Measurements from ENCODE around the gene KYNU.

The KYNU gene

DNA sequence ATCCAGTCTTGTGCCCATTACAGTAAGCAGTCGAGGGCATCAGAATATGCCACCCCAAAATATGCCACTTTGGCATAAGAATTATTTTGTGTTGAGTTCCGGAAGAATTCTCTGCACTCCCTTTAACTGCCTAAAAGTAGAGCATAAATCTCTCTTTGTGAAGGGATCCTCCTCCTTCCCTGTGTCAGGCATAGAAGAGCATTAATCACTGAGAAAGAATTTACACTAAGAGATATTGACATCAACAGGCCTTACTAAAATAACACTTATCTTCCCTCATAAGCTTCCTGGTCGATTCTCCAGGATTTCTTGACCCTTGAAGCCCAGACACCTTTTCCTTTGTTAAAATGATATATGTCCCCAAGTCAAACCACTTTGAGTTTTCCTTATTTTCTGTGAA, 27.6 kb upstream of the KYNU start:
- peak; percentile 35 for DNase-seq (ENCODE audit: low read depth)
- no peak overlapping the region for H3K4me3 ChIP-seq (ENCODE audit: low read length)

DNA sequence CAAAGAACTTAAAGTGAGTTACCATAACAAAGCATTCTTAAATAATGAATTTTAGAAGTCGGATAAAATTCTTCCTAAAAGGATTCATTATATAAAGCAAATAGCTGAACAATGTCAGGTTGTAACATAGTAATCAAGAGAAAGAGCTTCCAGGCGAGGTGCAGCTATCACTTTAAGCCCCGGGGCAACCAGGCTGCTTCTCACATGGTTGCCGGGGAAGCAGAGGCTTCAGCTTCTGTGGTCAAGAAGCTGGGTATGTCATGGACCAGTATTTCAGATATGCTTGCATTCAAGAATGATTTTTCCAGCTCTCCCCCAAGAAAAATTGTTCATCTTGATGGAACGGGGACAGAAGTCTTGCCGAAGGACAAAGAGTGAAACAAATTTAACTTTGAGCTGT, 23.6 kb upstream of the KYNU start:
- TF ChIP-seq, protein P1, sequence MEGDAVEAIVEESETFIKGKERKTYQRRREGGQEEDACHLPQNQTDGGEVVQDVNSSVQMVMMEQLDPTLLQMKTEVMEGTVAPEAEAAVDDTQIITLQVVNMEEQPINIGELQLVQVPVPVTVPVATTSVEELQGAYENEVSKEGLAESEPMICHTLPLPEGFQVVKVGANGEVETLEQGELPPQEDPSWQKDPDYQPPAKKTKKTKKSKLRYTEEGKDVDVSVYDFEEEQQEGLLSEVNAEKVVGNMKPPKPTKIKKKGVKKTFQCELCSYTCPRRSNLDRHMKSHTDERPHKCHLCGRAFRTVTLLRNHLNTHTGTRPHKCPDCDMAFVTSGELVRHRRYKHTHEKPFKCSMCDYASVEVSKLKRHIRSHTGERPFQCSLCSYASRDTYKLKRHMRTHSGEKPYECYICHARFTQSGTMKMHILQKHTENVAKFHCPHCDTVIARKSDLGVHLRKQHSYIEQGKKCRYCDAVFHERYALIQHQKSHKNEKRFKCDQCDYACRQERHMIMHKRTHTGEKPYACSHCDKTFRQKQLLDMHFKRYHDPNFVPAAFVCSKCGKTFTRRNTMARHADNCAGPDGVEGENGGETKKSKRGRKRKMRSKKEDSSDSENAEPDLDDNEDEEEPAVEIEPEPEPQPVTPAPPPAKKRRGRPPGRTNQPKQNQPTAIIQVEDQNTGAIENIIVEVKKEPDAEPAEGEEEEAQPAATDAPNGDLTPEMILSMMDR (IDR thresholded peaks at IDR 0.05; ENCODE audit: insufficient read depth, low read depth, low read length, missing control alignments), result no peak
- no peak for DNase-seq (ENCODE audit: low read depth)
- no peak overlapping the region for H3K4me3 ChIP-seq (ENCODE audit: low read length)

More for the DNA sequence above, 27.6 kb upstream of the KYNU start:
- TF ChIP-seq, protein P1 (IDR thresholded peaks at IDR 0.05; ENCODE audit: insufficient read depth, low read depth, low read length, missing control alignments), result no peak

DNA sequence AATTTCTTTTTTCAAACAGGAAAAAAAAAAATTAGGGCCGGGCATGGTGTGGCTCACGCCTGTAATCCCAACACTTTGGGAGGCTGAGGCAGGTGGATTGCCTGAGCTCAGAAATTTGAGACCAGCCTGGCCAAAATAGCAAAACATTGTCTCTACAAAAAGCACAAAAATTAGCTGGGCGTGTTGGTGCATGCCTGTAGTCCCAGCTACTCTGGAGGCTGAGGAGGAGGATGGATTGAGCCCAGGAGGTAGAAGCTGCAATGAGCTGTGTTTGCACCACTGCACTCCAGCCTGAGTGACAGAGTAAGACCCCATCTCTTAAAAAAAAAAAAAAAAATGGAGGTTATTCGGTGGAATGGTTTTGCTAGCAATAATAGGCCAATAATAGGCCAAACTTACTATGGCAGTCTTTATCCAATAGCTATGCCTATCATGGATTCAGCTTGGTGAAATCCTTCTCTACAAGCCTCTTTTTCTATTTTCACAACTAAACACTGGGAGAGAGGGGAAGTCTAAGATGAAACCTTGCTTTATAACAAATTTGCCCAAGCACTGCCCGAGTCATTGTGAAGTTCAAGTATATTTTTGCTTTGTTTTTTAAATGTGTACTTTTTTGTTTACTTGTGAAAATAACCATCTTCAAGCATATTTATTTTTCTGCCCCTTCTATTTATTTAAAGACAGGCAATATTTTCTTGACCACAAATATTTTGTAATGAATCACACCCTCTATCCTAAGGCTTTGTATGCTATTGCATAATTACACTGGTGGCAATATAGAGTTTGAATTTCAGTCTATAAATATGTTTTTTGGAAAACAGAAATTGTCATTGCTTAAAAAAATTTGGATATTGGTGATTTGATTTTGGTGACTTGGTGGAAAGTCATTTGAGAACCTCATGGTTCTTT, 20.0 kb upstream of the KYNU start:
- H3K4me3 ChIP-seq (ENCODE audit: low read length), result no peak overlapping the region
- DNase-seq (ENCODE audit: low read depth), result peak; percentile 54
- TF ChIP-seq, protein P1 (IDR thresholded peaks at IDR 0.05; ENCODE audit: insufficient read depth, low read depth, low read length, missing control alignments), result no peak

DNA sequence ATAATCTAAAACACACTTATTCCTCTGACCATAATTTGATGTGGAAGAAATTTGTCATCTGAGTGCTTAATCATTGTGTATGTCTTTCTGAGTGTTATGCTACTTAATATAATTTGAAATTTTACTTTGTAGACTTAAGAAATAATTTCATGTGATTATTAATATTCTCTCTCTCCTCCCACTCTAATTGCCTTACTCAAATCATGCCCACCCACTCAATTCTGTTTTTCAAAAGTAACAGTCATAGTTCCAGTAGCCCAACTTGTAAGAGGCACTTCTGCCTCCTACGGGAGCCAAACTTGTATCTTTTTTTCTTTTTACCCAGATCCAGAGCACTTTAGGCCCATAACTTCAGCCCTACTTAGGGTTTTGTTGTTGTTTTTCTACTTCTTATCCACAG, 18.5 kb upstream of the KYNU start:
- no peak overlapping the region for H3K4me3 ChIP-seq (ENCODE audit: low read length)
- no peak for DNase-seq (ENCODE audit: low read depth)
- TF ChIP-seq, protein P1 (IDR thresholded peaks at IDR 0.05; ENCODE audit: insufficient read depth, low read depth, low read length, missing control alignments), result no peak

DNA sequence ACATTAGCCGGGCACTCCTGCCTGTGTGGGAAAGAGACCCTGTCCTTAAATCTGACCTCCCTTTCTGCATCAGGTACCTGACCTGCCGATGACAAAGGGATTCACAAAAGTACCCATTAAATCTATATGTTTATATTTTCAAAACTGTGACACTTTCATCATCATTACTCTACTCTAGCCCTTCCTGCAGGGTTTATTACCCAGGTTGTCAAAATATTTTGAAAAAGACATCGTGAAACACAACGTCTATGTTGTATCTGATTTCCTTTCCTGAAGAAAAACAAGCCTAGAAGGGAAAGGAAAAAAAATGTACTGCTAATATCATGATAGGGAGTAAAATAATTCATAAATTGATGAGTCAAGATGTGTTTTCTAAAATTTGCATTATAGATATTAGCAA, 15.2 kb upstream of the KYNU start:
- TF ChIP-seq, protein P1 (IDR thresholded peaks at IDR 0.05; ENCODE audit: insufficient read depth, low read depth, low read length, missing control alignments), result no peak
- no peak overlapping the region for H3K4me3 ChIP-seq (ENCODE audit: low read length)
- DNase-seq (ENCODE audit: low read depth), result no peak

DNA sequence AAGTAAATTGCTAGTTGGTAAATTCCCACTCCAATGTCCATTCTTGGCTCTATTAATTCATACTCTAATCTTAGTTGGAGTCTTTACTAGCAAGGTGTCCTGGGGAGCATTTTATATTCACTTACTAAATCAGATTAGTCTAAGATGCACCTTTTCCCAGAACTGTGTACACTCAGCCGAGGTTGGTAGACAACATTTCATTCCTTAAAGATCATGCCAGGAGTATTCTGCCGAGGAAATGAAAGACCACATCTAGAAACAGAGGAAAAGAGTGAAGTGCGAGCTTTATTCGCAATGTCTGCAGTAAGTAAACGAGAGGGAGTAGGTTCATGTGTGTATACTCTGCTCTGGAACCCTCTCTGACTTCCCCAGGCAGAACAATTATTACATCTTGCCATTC, 14.6 kb upstream of the KYNU start:
- no peak overlapping the region for H3K4me3 ChIP-seq (ENCODE audit: low read length)
- TF ChIP-seq, protein P1 (IDR thresholded peaks at IDR 0.05; ENCODE audit: insufficient read depth, low read depth, low read length, missing control alignments), result no peak
- DNase-seq (ENCODE audit: low read depth), result no peak
